Measurements from ENCODE around the gene RMDN3. TPM values are rescaled to one million over a fixed set of nuclear protein-coding genes. Genes with fewer than 3 reads are reported as not detected.
A peak's percentile ranks its signal among the peaks of the same experiment; 100 is the strongest.

RMDN3 gene
- total and polyA plus RNA-seq, 9 of the 15 experiments (the other 6 are each of a cell fraction or from before 2014, with no cell fraction given) = 8.1 to 38.2 (median 25.9) TPM

DNA sequence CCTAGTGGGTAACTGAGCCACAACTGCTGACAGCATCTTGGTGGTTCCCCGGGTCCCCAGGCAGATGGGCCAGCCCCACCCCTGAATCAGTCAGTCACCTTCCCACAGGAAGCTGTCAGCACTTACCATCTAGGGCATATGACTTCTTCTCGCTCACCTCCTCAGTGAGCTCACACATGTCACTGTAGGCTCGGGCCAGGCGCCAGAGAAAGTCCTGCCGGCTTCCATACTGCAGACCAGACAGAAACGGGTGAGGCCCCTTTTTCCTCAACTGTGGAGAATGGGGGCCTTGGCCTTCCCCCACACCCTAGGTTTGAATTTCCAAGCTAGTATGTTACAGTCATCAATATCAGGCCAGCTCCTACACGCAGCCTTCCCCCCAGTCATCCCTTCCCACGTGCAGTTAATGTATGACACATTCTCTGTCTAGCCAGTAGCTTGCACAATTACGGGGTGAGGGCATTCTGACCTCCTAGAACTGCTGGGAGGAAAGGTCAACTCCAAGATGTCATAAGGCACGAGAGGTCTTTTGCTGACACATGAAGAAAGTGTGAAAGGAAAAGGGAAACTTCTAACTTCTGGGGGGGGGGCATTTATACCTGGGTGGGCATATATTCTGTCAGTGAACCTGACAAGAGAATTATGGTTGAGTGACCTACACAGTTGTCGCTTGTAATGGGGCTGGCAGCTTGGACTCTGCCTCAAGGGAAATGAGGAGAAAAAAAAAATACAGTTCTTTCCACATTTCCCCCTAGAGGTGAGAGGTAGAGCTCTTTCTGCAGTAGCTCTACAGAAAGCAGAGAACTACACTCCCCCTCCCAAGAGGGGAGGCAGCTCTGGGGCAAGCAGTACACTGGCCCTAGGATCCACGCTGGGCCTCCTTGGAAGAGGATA, 10.9 kb downstream of the RMDN3 start (continued):
- TF ChIP-seq WHSC1 (IDR thresholded peaks at IDR 0.05; ENCODE audit: low read length) = no peak
- no peak for TF ChIP-seq HMG20B (CRISPR knock-in tag; IDR thresholded peaks at IDR 0.05)
- TF ChIP-seq RFX7 (CRISPR knock-in tag; IDR thresholded peaks at IDR 0.05) = no peak
- no peak for TF ChIP-seq ZNF77 (CRISPR knock-in tag; IDR thresholded peaks at IDR 0.05)
- TF ChIP-seq SMARCB1 (IDR thresholded peaks at IDR 0.05; ENCODE audit: insufficient read length, low read depth) = no peak
- no peak for TF ChIP-seq PCBP1 (IDR thresholded peaks at IDR 0.05; ENCODE audit: low read depth, low read length, poor library complexity, severe bottlenecking)
- TF ChIP-seq, protein P1, sequence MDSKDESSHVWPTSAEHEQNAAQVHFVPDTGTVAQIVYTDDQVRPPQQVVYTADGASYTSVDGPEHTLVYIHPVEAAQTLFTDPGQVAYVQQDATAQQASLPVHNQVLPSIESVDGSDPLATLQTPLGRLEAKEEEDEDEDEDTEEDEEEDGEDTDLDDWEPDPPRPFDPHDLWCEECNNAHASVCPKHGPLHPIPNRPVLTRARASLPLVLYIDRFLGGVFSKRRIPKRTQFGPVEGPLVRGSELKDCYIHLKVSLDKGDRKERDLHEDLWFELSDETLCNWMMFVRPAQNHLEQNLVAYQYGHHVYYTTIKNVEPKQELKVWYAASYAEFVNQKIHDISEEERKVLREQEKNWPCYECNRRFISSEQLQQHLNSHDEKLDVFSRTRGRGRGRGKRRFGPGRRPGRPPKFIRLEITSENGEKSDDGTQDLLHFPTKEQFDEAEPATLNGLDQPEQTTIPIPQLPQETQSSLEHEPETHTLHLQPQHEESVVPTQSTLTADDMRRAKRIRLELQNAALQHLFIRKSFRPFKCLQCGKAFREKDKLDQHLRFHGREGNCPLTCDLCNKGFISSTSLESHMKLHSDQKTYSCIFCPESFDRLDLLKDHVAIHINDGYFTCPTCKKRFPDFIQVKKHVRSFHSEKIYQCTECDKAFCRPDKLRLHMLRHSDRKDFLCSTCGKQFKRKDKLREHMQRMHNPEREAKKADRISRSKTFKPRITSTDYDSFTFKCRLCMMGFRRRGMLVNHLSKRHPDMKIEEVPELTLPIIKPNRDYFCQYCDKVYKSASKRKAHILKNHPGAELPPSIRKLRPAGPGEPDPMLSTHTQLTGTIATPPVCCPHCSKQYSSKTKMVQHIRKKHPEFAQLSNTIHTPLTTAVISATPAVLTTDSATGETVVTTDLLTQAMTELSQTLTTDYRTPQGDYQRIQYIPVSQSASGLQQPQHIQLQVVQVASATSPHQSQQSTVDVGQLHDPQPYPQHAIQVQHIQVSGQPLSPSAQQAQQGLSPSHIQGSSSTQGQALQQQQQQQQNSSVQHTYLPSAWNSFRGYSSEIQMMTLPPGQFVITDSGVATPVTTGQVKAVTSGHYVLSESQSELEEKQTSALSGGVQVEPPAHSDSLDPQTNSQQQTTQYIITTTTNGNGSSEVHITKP (IDR thresholded peaks at IDR 0.05; ENCODE audit: partially characterized antibody) = peak; percentile 92
- TF ChIP-seq GTF2F1 (IDR thresholded peaks at IDR 0.05; ENCODE audit: low read depth, low read length) = no peak
- TF ChIP-seq, protein P2, sequence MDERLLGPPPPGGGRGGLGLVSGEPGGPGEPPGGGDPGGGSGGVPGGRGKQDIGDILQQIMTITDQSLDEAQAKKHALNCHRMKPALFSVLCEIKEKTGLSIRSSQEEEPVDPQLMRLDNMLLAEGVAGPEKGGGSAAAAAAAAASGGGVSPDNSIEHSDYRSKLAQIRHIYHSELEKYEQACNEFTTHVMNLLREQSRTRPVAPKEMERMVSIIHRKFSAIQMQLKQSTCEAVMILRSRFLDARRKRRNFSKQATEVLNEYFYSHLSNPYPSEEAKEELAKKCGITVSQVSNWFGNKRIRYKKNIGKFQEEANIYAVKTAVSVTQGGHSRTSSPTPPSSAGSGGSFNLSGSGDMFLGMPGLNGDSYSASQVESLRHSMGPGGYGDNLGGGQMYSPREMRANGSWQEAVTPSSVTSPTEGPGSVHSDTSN (CRISPR knock-in tag; IDR thresholded peaks at IDR 0.05; ENCODE audit: low read depth) = no peak
- TF ChIP-seq, protein P2 (tag; conservative IDR thresholded peaks at IDR 0.05; ENCODE audit: low read depth) = no peak
- no peak for TF ChIP-seq ZNF436 (CRISPR knock-in tag; IDR thresholded peaks at IDR 0.05)
- no peak for TF ChIP-seq ZNF140 (CRISPR knock-in tag; IDR thresholded peaks at IDR 0.05)
- TF ChIP-seq NFE2L1 (tag; IDR thresholded peaks at IDR 0.05; ENCODE audit: borderline replicate concordance, low read depth) = no peak
- no peak for TF ChIP-seq MTA1 (IDR thresholded peaks at IDR 0.05; ENCODE audit: borderline replicate concordance)
- peak; percentile 93 for TF ChIP-seq BHLHE40 (IDR thresholded peaks at IDR 0.05; ENCODE audit: low read length)
- TF ChIP-seq, protein P3, sequence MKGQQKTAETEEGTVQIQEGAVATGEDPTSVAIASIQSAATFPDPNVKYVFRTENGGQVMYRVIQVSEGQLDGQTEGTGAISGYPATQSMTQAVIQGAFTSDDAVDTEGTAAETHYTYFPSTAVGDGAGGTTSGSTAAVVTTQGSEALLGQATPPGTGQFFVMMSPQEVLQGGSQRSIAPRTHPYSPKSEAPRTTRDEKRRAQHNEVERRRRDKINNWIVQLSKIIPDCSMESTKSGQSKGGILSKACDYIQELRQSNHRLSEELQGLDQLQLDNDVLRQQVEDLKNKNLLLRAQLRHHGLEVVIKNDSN (CRISPR knock-in tag; IDR thresholded peaks at IDR 0.05) = 0 out of 2 replicates have a peak, but pooled peaks have one; percentile 29
- peak; percentile 57; the same call in 1 of the 2 replicates for TF ChIP-seq NR2C1 (IDR thresholded peaks at IDR 0.05)
- peak; percentile 88 for TF ChIP-seq NR2C1 (tag; IDR thresholded peaks at IDR 0.05)
- no peak for TF ChIP-seq FUS (optimal IDR thresholded peaks at IDR 0.05; ENCODE audit: low read depth, low read length)
- TF ChIP-seq HNRNPK (IDR thresholded peaks at IDR 0.05; ENCODE audit: low read depth, low read length, poor library complexity, severe bottlenecking) = no peak
- TF ChIP-seq TAF9B (IDR thresholded peaks at IDR 0.05; ENCODE audit: partially characterized antibody) = peak; percentile 45
- TF ChIP-seq HLTF (IDR thresholded peaks at IDR 0.05) = no peak
- TF ChIP-seq FOSL1 (tag; conservative IDR thresholded peaks at IDR 0.05) = peak; percentile 87

Measured in K562 (cell line).